ENCODE measurements around the gene KRTAP10-11. TPM values are rescaled to one million over a fixed set of nuclear protein-coding genes. Genes with fewer than 3 reads are reported as not detected.
"Not testable (repeated sequence)": the region's sequence is repeated elsewhere in the genome, so short reads cannot be mapped to it uniquely, and the experiment has no call there.

KRTAP10-11 gene
- polyA plus RNA-seq, 3 donors, result not detected

DNA sequence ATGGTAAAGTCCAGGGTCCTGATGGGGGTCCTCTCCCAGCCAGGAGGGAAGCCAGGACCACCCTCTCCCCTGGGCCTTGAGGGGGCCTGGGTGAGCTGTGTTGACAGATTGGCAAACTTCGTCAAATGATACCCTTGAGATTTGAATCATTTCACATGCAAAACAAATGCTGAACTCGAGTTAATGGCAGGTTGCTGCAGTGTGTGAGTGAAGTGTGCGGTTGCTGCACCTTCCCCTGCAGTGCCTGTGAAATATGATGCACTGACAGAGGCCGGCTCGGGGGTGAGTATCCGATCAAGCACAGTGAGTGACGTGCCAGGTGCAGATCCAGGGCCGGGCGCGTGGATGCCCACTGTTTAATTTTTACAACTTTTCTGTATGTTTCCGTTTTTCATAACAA, 41.5 kb downstream of the KRTAP10-11 start:
- no peak overlapping the region for H2AFZ ChIP-seq (ENCODE audit: insufficient read depth, low read depth, low read length, poor library complexity, severe bottlenecking)

DNA sequence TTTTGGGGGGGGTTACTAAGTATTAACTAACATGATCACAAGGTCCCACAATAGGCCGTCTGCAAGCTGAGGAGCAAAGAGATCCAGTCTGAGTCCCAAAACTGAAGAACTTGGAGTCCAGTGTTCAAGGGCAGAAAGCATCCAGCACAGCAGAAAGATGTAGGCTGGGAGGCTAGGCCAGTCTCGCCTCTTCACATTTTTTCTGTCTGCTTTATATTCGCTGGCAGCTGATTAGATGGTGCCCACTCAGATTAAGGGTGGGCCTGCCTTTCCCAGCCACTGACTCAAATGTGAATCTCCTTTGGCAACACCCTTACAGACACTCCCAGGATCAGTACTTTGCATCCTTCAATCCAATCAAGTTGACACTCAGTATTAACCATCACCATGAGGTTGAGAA, 43.5 kb downstream of the KRTAP10-11 start:
- H3K79me2 ChIP-seq (ENCODE audit: insufficient read depth, low read length); H3K4me1 ChIP-seq (ENCODE audit: control insufficient read depth in 1 of 2, insufficient read depth in 2 of 2, low read length in 2 of 2); H3K4me3 Mint-ChIP-seq; H3K27ac Mint-ChIP-seq; intact Hi-C loops (cut with micrococcal nuclease); H3K36me3 ChIP-seq (replicated peaks in 1 of 2; ENCODE audit: control insufficient read depth in 1 of 2, insufficient read depth in 2 of 2, low read length in 2 of 2); H4K20me1 ChIP-seq (ENCODE audit: insufficient read depth, low read length); DNase-seq; H3K36me3 Mint-ChIP-seq; H2AFZ ChIP-seq (ENCODE audit: insufficient read depth, low read depth, low read length, poor library complexity, severe bottlenecking); H3K4me2 ChIP-seq (replicated peaks; ENCODE audit: extremely low read depth, low read length, poor library complexity, severe bottlenecking); H3K4me1 Mint-ChIP-seq; H3K27me3 ChIP-seq (ENCODE audit: control insufficient read depth in 2 of 2, insufficient read depth in 2 of 2, low read length in 2 of 2); H3K27ac ChIP-seq (ENCODE audit: low read depth in 1 of 2, low read length in 2 of 2); H3K4me3 ChIP-seq (replicated peaks in 1 of 3; ENCODE audit: low read depth in 2 of 3, low read length in 3 of 3); H3K9ac ChIP-seq (ENCODE audit: insufficient read depth, low read length, poor library complexity, severe bottlenecking): not testable (repeated sequence)
- WGBS (ENCODE audit: insufficient coverage), result 97% methylated on average over 3 of the region's 3 CpGs
- peaks cover 0 to 15% of the 10 kb centered on the region in 2 donors for H3K9me3 ChIP-seq (replicated peaks in 1 of 2; ENCODE audit: control insufficient read depth in 1 of 2, insufficient read depth in 1 of 2, low read length in 2 of 2)
- Mint-ChIP-seq H3K27me3 (ENCODE audit: low read depth in 3 of 3) (peaks cover 7 to 33% (median 18%) of the 10 kb centered on the region in 3 donors), H3K9me3 (peaks cover 6 to 22% (median 14%) of the 10 kb centered on the region in 7 donors)

More for the DNA sequence above, 41.5 kb downstream of the KRTAP10-11 start:
- peaks cover 0 to 5% of the 10 kb centered on the region in 2 donors for H3K9me3 ChIP-seq (replicated peaks in 1 of 2; ENCODE audit: control insufficient read depth in 1 of 2, insufficient read depth in 1 of 2, low read length in 2 of 2)
- H3K9me3 Mint-ChIP-seq, result peaks cover 0 to 10% (median 6%) of the 10 kb centered on the region in 7 donors
- intact Hi-C loops (cut with micrococcal nuclease), result no loop called here
- H3K4me1 ChIP-seq (ENCODE audit: control insufficient read depth in 1 of 2, insufficient read depth in 2 of 2, low read length in 2 of 2), result no peaks in the 10 kb centered on the region
- H3K9ac ChIP-seq (ENCODE audit: insufficient read depth, low read length, poor library complexity, severe bottlenecking), result no peak overlapping the region
- no peak for DNase-seq
- H3K4me3 ChIP-seq (replicated peaks in 1 of 3; ENCODE audit: low read depth in 2 of 3, low read length in 3 of 3), result no peak overlapping the region
- no peak overlapping the region for H3K4me3 Mint-ChIP-seq
- no peaks in the 10 kb centered on the region for H4K20me1 ChIP-seq (ENCODE audit: insufficient read depth, low read length)
- H3K27me3 ChIP-seq (ENCODE audit: control insufficient read depth in 2 of 2, insufficient read depth in 2 of 2, low read length in 2 of 2), result peaks cover 0 to 3% of the 10 kb centered on the region in 2 donors
- H3K27me3 Mint-ChIP-seq (ENCODE audit: low read depth in 3 of 3), result peaks cover 6 to 29% (median 19%) of the 10 kb centered on the region in 3 donors
- no peak overlapping the region for H3K27ac Mint-ChIP-seq
- H3K27ac ChIP-seq (ENCODE audit: low read depth in 1 of 2, low read length in 2 of 2), result no peak overlapping the region
- H3K36me3 ChIP-seq (replicated peaks in 1 of 2; ENCODE audit: control insufficient read depth in 1 of 2, insufficient read depth in 2 of 2, low read length in 2 of 2), result no peaks in the 10 kb centered on the region
- H3K36me3 Mint-ChIP-seq, result no peaks in the 10 kb centered on the region
- no peak overlapping the region for H3K4me2 ChIP-seq (replicated peaks; ENCODE audit: extremely low read depth, low read length, poor library complexity, severe bottlenecking)
- 98% methylated on average over 8 of the region's 11 CpGs for WGBS (ENCODE audit: insufficient coverage)
- H3K4me1 Mint-ChIP-seq, result no peaks in the 10 kb centered on the region
- H3K79me2 ChIP-seq (ENCODE audit: insufficient read depth, low read length), result no peaks in the 10 kb centered on the region
- TF ChIP-seq, protein P1, sequence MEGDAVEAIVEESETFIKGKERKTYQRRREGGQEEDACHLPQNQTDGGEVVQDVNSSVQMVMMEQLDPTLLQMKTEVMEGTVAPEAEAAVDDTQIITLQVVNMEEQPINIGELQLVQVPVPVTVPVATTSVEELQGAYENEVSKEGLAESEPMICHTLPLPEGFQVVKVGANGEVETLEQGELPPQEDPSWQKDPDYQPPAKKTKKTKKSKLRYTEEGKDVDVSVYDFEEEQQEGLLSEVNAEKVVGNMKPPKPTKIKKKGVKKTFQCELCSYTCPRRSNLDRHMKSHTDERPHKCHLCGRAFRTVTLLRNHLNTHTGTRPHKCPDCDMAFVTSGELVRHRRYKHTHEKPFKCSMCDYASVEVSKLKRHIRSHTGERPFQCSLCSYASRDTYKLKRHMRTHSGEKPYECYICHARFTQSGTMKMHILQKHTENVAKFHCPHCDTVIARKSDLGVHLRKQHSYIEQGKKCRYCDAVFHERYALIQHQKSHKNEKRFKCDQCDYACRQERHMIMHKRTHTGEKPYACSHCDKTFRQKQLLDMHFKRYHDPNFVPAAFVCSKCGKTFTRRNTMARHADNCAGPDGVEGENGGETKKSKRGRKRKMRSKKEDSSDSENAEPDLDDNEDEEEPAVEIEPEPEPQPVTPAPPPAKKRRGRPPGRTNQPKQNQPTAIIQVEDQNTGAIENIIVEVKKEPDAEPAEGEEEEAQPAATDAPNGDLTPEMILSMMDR (IDR thresholded peaks at IDR 0.05), result no peak
